GF-D8 (cell line): ENCODE results near the gene SRSF6.
"Not testable (repeated sequence)": the region's sequence is repeated elsewhere in the genome, so short reads cannot be mapped to it uniquely, and the experiment has no call there.

Experiments used
- DNase-seq: peaks from one replicate; lab custom pipeline; 2025; lab: John Stamatoyannopoulos, UW

Gene SRSF6

GRCh38 chr20:43457640-43458421, at the start of gene SRSF6:
Gene SRSF6, plus strand, starts transcription at chr20:43457896. Its CDS starts 138 bp downstream, at chr20:43458034.
- peak; percentile 58 for DNase-seq

- no peak for DNase-seq
Measured at GRCh38 chr20:43408848-43409576, 48.7 kb upstream of the SRSF6 start.

DNA sequence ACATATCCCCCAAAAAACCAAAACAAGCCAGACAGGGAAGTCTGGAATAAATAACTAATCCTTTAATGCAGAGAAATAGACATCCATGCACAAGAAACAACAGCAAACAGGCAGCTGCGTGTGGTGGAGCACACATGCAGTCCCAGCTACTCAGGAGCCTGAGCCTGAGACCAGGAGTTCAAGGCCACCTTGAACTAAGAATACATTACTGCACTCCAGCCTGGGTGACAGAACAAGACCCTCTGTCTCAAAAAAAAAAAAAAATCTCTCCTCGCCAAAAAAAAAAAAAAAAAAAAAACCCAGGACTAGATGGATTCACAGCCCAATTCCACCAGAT, 48.2 kb upstream of the SRSF6 start:
- DNase-seq, result no peak

DNA sequence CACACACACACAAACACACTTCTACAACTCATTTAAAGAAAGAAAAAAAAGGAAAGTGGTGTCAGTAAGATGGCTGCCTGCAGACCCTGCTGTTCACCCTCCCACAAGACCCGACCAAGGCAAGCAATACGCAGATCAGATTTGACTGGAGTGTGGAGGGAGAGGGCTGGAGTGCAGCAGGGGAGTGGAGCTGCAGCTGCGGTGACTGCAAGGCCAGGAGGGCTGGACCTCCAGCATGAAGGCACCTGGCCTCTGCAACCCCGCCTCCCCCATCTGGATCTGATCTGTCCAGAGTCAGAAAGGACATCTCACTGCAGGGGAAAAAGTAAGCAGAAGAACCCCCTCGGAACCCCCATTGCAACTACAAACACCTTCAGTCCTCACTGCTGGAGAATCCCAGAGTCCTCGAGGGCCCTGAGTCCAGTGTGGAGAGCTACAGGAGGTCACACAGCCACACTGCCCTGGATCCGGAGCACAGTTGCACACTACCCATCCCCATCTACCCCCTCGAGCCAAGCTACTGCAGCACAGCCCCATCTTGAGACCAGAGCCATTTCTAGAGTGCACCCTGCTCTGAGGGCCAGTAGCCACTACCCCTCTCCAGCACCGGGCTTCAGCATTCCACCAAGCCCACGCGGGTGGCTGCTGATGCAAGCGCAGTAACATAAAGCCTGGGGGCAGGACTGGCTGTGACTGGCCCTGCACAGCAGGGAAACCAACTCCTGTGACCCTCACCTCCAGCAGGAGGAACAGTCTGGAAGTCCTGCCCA, 41.9 kb upstream of the SRSF6 start:
- no peak for DNase-seq

DNA sequence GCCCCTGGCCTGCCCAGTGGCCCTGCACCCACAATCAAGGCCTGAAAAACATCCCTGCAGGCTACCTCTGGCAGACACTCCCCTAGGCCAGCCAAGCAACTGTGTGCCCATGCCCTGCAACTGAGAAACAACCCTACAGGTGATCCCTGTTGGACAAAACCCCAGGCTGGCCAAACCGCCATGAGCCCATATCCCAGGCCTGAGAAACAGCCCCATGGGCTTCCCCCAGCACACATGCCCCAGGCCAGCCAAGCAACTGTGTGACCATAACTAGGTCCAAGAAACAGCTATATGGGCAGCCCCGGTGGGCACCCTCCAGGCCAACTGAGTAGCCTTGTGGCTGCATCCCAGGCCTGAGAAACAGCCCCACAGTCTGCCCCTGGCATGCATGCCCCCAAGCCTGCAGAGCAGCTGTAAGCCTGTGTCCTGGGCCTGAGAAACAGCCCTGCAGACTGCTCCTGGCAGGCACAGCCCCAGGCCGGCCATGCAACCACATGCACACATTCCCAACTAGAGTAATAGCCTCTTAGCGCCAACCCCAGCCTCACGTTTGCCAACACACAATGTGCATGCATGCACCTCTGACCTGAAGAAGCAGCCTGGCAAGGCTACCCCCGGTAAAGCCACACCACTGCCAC, 41.0 kb upstream of the SRSF6 start:
- no peak for DNase-seq

DNA sequence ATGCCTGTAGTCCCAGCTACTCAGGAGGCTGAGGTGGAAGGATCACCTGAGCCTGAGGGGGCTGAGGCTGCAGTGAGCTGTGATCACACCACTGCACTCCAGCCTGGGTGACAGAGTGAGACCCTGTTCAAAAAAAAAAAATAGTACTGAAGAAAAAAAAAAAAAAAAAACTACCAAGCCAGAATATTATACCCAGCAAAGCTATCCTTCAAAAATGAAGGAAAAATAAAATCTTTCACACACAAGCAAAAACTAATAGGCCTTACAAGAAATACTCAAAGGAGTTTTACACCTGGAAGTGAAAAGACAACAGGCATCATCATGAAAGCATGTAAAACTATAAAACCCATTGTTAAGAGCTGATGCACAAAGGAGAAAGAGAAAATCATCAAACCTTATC, 37.5 kb upstream of the SRSF6 start:
- no peak for DNase-seq

GRCh38 chr20:43420913-43421312, 36.8 kb upstream of the SRSF6 start:
- DNase-seq, result not testable (repeated sequence)

DNA sequence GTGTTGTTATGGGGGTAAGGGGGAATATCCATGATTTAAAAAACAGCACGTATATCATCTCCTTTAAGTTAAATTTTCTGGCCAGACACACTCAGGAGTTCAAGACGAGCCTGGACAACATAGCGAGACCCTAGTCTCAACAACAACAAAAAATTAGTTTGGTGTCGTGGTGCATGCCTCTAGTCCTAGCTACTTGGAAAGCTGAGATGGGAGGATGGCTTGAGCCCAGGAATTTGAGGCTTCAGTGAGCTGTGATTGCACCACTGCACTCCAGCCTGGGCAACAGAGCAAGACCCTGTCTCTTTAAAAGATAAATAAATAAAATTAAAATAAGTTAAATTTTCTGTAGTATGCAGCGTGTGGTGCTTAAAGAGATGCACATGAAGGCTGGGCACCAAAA, 31.5 kb upstream of the SRSF6 start:
- no peak for DNase-seq

DNA sequence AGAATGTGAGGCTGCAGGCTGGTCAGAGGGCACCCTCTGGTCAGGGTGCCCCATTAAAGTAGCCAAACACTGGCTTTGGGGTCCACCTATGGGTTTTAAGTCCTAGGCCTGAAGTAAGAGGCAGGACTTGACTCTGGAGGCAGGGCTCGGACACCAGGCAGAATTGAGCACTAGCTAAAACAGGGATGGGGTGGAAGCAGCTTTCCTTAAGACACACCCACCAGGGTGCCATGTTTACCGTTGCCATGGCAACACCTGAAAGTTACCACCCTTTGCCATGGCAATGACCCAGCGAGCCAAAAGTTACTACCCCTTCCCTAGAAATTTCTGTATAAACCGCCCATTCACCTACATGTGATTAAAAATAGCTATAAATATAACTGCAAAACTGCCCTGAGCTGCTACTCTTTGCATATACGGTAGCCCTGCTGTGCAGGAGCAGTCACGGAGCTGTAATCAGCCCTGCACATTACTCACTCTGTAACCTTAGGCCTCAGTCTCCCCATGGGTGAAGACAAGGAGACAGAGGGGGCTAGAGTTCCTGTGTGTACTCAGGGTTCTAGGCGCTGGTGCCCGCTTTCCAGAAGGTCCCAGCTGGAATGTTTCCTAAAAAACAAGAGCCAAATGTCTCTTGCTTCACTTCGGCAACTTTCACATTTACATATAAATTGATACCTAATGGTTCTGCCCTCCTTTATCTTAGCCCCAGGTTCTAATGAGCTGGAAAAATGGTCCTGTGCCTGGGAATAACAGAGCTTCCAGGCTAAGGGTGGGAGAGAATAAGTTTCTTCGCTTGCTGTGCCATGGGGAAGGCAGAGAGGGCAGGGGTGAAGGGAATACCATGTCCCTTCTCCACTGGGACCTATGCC, 27.2 kb upstream of the SRSF6 start:
- DNase-seq, result no peak

DNA sequence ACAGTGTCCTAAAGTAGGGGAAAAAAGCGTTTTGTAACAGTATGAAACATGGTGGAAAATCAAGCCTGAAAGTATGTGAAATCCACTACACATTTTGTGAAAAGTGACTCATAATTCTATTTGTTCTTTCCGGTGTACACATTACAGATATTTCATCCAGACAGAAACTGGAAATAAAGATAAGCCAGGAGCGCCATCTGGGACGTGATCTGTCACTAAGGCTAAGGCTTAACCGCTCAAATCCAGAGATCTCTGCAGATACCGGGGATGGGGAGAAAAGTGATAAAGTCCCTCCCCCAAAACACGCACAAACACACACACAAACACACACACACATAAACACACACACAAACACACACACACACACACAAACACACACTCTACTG, 26.6 kb upstream of the SRSF6 start:
- DNase-seq, result no peak

DNA sequence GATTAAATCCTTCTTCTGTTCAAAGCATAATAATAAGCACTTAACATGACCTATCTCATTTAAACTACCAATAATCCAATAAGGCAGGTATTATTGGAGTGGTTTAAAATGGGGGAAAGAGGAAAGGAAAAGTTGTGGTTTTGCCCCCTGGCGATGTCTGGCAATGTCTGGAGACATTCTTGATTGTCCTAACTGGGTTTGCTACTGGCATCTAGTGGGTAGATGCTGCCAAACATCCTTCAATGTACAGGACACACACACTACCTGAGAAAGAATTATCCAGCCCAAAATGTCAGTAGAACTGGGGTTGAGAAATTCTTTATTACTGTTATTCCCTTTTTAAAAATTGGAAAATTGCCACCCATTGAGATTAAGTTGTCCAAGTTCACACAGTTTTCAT, 25.2 kb upstream of the SRSF6 start:
- no peak for DNase-seq

DNA sequence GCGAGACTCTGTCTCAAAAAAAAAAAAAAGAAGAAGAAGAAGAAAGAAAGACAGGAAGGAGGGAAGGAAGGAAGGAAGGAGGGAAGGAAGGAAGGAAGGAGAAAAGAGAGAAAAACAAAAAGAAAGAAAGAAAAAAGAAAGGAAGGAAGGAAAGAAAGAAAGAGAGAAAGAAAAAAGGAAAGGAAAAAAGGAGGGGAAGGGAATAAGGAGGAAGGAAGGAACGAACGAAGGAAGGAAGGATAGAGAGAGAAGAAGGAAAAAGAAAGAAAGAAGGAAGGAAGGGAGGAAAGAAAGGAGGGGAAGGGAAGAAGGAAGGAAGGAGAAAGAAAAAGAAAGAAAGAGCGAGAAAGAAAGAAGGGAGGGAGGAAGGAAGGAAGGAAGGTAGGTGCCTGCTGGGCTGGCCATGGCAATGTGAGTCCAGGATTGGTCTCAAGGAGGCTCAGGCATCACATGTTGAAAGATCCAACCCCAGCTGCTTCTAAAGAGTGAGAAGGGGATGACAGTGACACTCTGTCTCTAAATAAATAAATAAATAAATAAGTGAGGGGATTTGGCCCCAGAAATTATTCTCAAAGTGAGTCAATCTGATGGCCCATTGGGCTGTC, 24.3 kb upstream of the SRSF6 start:
- DNase-seq, result no peak

DNA sequence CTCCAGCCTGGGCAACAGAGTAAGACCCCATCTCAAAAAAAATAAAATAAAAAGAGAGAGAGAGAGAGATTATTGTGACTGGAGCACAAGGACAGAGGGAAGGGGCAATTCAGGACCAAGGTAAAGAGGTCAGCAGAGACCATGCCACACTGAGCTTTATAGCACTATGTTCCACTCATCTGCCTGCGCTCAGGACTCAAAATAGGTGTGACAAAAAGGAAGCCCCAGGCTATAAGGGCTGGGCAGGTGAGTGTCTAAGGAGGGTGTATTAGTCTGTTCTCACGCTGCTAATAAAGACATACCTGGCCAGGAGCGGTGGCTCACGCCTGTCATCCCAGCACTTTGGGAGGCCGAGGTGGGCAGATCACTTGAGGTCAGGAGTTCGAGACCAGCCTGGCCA, 23.1 kb upstream of the SRSF6 start:
- no peak for DNase-seq

DNA sequence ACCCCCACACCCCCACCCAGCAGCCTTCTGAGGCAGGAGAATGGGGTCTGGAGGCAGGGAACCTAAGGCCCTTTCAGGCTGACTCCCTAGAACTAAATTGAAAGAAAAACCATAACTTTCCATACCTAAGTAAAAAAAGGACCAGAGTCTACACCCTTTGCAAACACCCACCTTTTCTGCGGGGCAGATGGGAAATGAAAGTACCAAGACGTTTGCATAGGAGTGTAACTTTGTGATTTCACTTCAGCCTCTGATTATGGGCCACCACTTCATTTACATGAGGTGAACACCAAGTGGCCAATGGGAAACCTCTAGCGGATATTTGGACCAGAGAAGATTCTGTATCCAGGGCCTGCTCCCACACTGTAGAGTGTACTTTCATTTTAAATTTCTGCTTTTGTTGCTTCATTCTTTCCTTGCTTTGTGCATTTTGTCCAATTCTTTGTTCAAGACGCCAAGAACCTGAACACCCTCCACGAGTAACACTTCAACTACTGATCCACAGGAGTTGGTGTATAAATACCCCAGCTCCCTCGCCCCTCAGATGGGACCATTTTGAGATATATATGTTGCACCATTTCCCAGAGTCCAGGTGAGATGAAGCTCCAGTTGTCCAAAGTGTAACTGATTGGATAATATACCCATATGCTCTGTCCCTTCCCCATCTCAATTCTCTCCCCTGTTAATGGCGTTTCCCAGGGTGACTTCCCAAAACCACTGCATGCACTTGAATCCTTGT, 18.9 kb upstream of the SRSF6 start:
- no peak for DNase-seq

DNA sequence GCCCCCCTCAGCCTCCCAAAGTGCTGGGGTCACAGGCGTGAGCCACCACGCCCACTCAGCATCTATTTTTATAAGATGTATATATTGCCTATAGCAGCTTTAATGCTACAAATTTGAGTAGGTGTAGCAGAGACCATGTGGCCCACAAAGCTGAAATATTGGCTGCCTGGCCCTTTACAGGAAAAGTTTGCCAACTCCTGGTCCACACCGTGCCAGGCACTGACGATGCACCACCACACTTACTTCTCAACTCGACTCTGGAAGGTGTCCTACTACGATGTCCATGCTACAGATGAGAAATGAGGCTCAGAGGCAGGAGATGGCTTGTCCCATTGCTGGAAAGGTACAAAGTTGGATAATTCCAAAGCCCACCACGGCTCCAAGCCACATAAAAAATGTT, 17.2 kb upstream of the SRSF6 start:
- DNase-seq, result no peak

DNA sequence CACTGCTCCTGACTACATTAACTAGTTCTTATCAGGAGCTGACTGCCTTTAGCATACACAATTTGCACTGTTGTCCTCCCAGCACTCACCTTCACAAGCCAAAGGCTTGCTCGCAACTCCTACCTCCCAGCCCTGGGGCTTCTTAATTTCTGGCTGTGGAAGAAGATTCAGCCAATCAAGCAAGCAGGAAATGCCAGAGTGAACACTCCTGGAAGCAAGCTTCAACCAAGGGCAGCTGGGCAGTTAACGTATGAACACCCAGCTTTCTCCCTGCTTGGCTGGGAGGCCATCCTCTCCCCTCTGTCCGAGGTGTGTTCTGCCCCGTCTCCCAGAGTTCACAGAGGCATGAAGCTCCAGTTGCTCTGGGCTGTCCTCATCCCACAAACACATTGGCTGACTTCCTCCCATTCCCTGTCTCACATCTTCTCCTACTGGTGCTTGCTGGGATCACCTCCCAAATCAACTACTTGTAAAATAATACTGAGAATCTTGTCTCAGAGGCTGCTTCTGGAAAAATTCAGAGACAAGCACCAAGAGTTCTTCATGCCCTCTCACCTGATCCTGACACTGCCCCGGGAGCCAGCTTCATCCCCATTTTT, 15.3 kb upstream of the SRSF6 start:
- no peak for DNase-seq

GRCh38 chr20:43444107-43444506, 13.6 kb upstream of the SRSF6 start:
- no peak for DNase-seq

DNA sequence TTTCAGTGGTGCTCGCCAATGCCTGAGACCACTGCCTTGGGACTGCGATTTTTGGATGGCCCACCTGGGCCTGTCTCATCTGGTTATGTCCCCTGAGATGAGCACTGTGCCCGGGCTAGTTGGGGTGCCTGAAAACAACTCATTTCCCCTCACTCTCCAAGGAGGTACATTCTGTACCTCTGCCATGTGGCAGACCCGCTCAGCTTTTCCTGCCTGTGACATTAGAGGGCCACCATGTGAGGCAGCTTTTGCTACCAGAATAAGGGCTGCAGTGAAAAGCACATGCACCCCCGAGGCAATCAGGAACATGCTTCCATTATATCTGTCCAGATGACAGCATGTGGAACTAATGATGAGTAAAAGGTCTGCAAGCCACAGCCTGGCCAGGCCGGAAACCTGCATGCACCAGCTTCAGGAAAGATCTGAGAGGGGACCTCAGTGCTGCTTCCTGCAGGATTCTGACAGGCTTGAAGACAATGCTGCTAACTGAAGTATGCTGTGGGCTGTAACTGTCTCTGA, 11.3 kb upstream of the SRSF6 start:
- no peak for DNase-seq

GRCh38 chr20:43448431-43448747, 9.3 kb upstream of the SRSF6 start:
- not testable (repeated sequence) for DNase-seq
